HT1080 (cell line): ENCODE measurements around the gene NAV2. TPM values are rescaled to one million over a fixed set of nuclear protein-coding genes. Genes with fewer than 3 reads are reported as not detected.

Experiments
- DNase-seq: peaks from one replicate; pipeline ENCODE4 v3.0.0-alpha.2; 2015; ENCODE audit warnings: low read depth
- total RNA-seq: library from RNA; depleted of rRNA; stranded (reverse); fragments of >200 nt; shearing (Covaris generic); gene quantifications from 2 replicates; pipeline ENCODE4 v1.2.3, GENCODE V29; 2014

NAV2 gene
- total RNA-seq, 1 experiment from 2014 or later = 2.2 TPM

GRCh38 chr11:19861171-19861570, 148.5 kb downstream of the NAV2 start:
- no peak for DNase-seq

- no peak for DNase-seq
Observed at GRCh38 chr11:19862091-19862490, 149.5 kb downstream of the NAV2 start.

- DNase-seq = no peak
Observed at GRCh38 chr11:19864141-19865140, 151.8 kb downstream of the NAV2 start.

GRCh38 chr11:19866037-19866436, 153.4 kb downstream of the NAV2 start:
- DNase-seq = no peak

- DNase-seq = no peak
Observed at GRCh38 chr11:19866521-19866920, 153.9 kb downstream of the NAV2 start.

- no peak for DNase-seq
Observed at GRCh38 chr11:19867064-19867463, 154.4 kb downstream of the NAV2 start.

GRCh38 chr11:19868281-19868821, 155.7 kb downstream of the NAV2 start:
- DNase-seq = peak; percentile 79

GRCh38 chr11:19868871-19869270, 156.2 kb downstream of the NAV2 start:
- DNase-seq = peak; percentile 44

GRCh38 chr11:19869466-19869865, 156.8 kb downstream of the NAV2 start:
- DNase-seq = no peak

- DNase-seq = no peak
Observed at GRCh38 chr11:19869946-19870589, 157.4 kb downstream of the NAV2 start.

- no peak for DNase-seq
Observed at GRCh38 chr11:19871531-19871930, 158.9 kb downstream of the NAV2 start.

GRCh38 chr11:19872512-19873145, 160.0 kb downstream of the NAV2 start:
- no peak for DNase-seq

- DNase-seq = no peak
Observed at GRCh38 chr11:19873730-19874129, 161.1 kb downstream of the NAV2 start.

GRCh38 chr11:19874266-19874665, 161.6 kb downstream of the NAV2 start:
- DNase-seq = no peak

- DNase-seq = no peak
Observed at GRCh38 chr11:19876750-19877149, 164.1 kb downstream of the NAV2 start.

GRCh38 chr11:19878520-19878919, 165.9 kb downstream of the NAV2 start:
- no peak for DNase-seq

GRCh38 chr11:19879307-19880087, 166.9 kb downstream of the NAV2 start:
- no peak for DNase-seq

- no peak for DNase-seq
Observed at GRCh38 chr11:19880088-19880345, 167.4 kb downstream of the NAV2 start.

- DNase-seq = no peak
Observed at GRCh38 chr11:19881177-19881576, 168.5 kb downstream of the NAV2 start.

- DNase-seq = no peak
Observed at GRCh38 chr11:19882356-19882755, 169.7 kb downstream of the NAV2 start.

GRCh38 chr11:19886498-19886897, 173.9 kb downstream of the NAV2 start:
- DNase-seq = no peak
